K562 (cell line): ENCODE data around the gene EIF1. TPM values are rescaled to one million over a fixed set of nuclear protein-coding genes. Genes with fewer than 3 reads are reported as not detected.
A peak's percentile ranks its signal among the peaks of the same experiment; 100 is the strongest.

Source experiments
- BCOR ChIP-seq: fragments of 450-650 bp; IDR thresholded peaks from 2 replicates; pipeline ENCODE4 v1.6.1; 2016
- CBX1 ChIP-seq: sonication (generic); IDR thresholded peaks from 2 replicates; pipeline ENCODE4 v1.6.1; 2016; ENCODE audit warnings: antibody characterized with exemption, low read depth, mild to moderate bottlenecking
- CBX5 ChIP-seq: IDR thresholded peaks from 2 replicates; pipeline ENCODE4 v1.6.1; 2014; ENCODE audit warnings: low read depth, borderline replicate concordance
- GABPA ChIP-seq: fragments of 200-800 bp; sonication (Bioruptor generic); conservative IDR thresholded peaks from 2 replicates; pipeline ENCODE4 v1.6.1; 2016; ENCODE audit warnings: low read depth, missing genetic modification characterization, missing compliant biosample characterization
- GATAD2A ChIP-seq: fragments of 450-650 bp; IDR thresholded peaks from 2 replicates; pipeline ENCODE4 v1.6.1; 2017
- HDGF ChIP-seq: fragments of 450-650 bp; IDR thresholded peaks from 2 replicates; pipeline ENCODE4 v1.6.1; 2016
- NR2C2 ChIP-seq, 2 experiments: fragments of 200-800 bp in 1 of 2; sonication (Bioruptor generic) in 1 of 2; sonication (generic) in 1 of 2; formaldehyde crosslinking in 1 of 2; IDR thresholded peaks; 2 replicates each; pipeline versions ENCODE4 v1.6.1 to v1.8.0; 2016 to 2022; ENCODE audit warnings: mild to moderate bottlenecking in 1 of 2, missing compliant biosample characterization in 1 of 2, missing genetic modification characterization in 1 of 2, missing genetic modification reagents in 1 of 2
- NR2F6 ChIP-seq: fragments of 450-650 bp; formaldehyde crosslinking; IDR thresholded peaks from 2 replicates; pipeline ENCODE4 v1.4.0; 2020; ENCODE audit warnings: mild to moderate bottlenecking
- PHB ChIP-seq: fragments of 250-450 bp; sonication (Bioruptor Pico); IDR thresholded peaks from 2 replicates; pipeline ENCODE4 v1.5.0; 2021
- PHF20 ChIP-seq: fragments of 450-650 bp; IDR thresholded peaks from 2 replicates; pipeline ENCODE4 v1.6.1; 2018; ENCODE audit not compliant: partially characterized antibody
- PHTF2 ChIP-seq: fragments of 250-450 bp; sonication (Bioruptor Pico); IDR thresholded peaks from 2 replicates; pipeline ENCODE4 v1.5.0; 2021; ENCODE audit warnings: mild to moderate bottlenecking
- PML ChIP-seq: IDR thresholded peaks from 2 replicates; pipeline ENCODE4 v1.6.1; 2012; ENCODE audit warnings: low read length, inconsistent platforms
- PYGO2 ChIP-seq: fragments of 450-650 bp; IDR thresholded peaks from 2 replicates; pipeline ENCODE4 v1.6.1; 2016; ENCODE audit warnings: mild to moderate bottlenecking, missing genetic modification characterization, moderate library complexity, missing compliant biosample characterization
- SAFB ChIP-seq: fragments of 200-400 bp; formaldehyde crosslinking; IDR thresholded peaks from 2 replicates; pipeline ENCODE4 v1.6.1; 2017; ENCODE audit warnings: low read depth, low read length, borderline replicate concordance
- SLC30A9 ChIP-seq: fragments of 250-450 bp; sonication (Bioruptor Pico); IDR thresholded peaks from 2 replicates; pipeline ENCODE4 v1.8.0; 2022; ENCODE audit warnings: mild to moderate bottlenecking, moderate library complexity
- SMARCA4 ChIP-seq: fragments of 450-650 bp; IDR thresholded peaks from 2 replicates; pipeline ENCODE4 v1.6.1; 2016
- SRSF9 ChIP-seq: fragments of 200-400 bp; formaldehyde crosslinking; IDR thresholded peaks from 2 replicates; pipeline ENCODE4 v1.6.1; 2017; ENCODE audit warnings: low read depth, low read length, borderline replicate concordance
- polyA plus RNA-seq, 8 experiments: library from polyadenylated mRNA; depleted of rRNA in 4 of 8; stranded (reverse) in 5 of 8; unstranded in 3 of 8; fragments of >200 nt; fragmentation: Nextera tagmentation in 2 of 8; fragmentation: Illumina TruSeq in 1 of 8; extraction: Ambion mirVana in 2 of 8; extraction: Trizol in 1 of 8; gene quantifications; 2 replicates each; pipeline versions ENCODE4 v1.2.1 to v1.2.3, GENCODE V29; 2011 to 2014; ENCODE audit warnings: inconsistent platforms in 1 of 8, missing spikeins in 1 of 8
- total RNA-seq, 7 experiments: library from RNA; depleted of rRNA in 6 of 7; stranded (reverse); fragments of >200 nt in 6 of 7; fragmentation: Illumina TruSeq in 2 of 7; extraction: Trizol in 2 of 7; gene quantifications; 2 replicates each; pipeline versions ENCODE4 v1.2.1 to v1.2.3, GENCODE V29; 2011 to 2021; ENCODE audit warnings: low replicate concordance in 1 of 7
- TF ChIP-seq, protein P1 (sequence below): fragments of 200-400 bp; formaldehyde crosslinking; IDR thresholded peaks from 2 replicates; pipeline ENCODE4 v1.6.1; 2017; ENCODE audit warnings: mild to moderate bottlenecking, low read depth, low read length, moderate library complexity
- TF ChIP-seq, protein P2 (sequence below): IDR thresholded peaks from 3 replicates; pipeline ENCODE4 v1.6.1; 2011; ENCODE audit warnings: borderline replicate concordance, mild to moderate bottlenecking; ENCODE audit not compliant: insufficient read length, insufficient read depth
- TF ChIP-seq, protein P3 (sequence below): IDR thresholded peaks from 2 replicates; pipeline ENCODE4 v1.6.1; 2011; ENCODE audit warnings: borderline replicate concordance, low read depth, mild to moderate bottlenecking, moderate library complexity, low read length; ENCODE audit not compliant: insufficient read depth, poor library complexity, severe bottlenecking
- TF ChIP-seq, protein P4 (sequence below): fragments of 200-800 bp; sonication (Bioruptor generic); IDR thresholded peaks from 2 replicates; pipeline ENCODE4 v1.6.1; 2017; ENCODE audit warnings: missing genetic modification characterization, missing compliant biosample characterization

Gene EIF1
- total and polyA plus RNA-seq, 9 of the 15 experiments (the other 6 are each of a cell fraction or from before 2014, with no cell fraction given) = 67.0 to 1,204 (median 320) TPM

DNA sequence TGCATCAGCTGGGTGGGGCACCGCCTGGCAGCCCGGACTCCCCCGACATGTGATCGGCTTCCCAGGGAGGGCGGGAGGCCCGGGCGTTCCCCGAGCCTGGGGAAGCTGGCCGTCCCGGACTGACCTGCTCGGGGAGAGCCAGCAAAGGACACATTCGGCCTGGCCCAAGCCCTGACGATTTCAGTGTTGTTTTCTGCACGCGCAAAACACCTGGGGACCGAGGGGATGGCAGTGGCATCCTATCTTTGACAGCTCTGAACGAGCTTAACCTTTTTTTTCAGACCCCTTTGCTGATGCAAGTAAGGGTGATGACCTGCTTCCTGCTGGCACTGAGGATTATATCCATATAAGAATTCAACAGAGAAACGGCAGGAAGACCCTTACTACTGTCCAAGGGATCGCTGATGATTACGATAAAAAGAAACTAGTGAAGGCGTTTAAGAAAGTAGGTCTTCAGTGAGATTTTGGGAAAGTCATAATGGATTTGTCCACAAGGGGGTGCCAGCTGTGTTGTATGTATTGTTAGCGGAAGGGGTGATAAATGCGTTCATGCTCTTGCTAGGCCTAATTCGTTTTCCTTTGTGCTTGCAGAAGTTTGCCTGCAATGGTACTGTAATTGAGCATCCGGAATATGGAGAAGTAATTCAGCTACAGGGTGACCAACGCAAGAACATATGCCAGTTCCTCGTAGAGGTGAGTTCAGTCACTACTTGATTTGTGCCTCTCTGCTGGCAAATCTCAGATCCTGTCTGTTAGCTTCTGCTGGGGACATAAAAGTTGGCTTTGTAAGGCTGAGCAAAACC, 1.0 kb downstream of the EIF1 start (continued):
- peak; percentile 58 for TF ChIP-seq GABPA
- no peak for TF ChIP-seq CBX1
- TF ChIP-seq PHTF2 (CRISPR knock-in tag) = no peak
- no peak; the same call in 1 of the 2 replicates for TF ChIP-seq PML
- TF ChIP-seq, protein P1, sequence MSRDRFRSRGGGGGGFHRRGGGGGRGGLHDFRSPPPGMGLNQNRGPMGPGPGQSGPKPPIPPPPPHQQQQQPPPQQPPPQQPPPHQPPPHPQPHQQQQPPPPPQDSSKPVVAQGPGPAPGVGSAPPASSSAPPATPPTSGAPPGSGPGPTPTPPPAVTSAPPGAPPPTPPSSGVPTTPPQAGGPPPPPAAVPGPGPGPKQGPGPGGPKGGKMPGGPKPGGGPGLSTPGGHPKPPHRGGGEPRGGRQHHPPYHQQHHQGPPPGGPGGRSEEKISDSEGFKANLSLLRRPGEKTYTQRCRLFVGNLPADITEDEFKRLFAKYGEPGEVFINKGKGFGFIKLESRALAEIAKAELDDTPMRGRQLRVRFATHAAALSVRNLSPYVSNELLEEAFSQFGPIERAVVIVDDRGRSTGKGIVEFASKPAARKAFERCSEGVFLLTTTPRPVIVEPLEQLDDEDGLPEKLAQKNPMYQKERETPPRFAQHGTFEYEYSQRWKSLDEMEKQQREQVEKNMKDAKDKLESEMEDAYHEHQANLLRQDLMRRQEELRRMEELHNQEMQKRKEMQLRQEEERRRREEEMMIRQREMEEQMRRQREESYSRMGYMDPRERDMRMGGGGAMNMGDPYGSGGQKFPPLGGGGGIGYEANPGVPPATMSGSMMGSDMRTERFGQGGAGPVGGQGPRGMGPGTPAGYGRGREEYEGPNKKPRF = no peak
- TF ChIP-seq SAFB = no peak
- TF ChIP-seq, protein P2, sequence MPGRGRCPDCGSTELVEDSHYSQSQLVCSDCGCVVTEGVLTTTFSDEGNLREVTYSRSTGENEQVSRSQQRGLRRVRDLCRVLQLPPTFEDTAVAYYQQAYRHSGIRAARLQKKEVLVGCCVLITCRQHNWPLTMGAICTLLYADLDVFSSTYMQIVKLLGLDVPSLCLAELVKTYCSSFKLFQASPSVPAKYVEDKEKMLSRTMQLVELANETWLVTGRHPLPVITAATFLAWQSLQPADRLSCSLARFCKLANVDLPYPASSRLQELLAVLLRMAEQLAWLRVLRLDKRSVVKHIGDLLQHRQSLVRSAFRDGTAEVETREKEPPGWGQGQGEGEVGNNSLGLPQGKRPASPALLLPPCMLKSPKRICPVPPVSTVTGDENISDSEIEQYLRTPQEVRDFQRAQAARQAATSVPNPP = no peak
- TF ChIP-seq NR2F6 (CRISPR knock-in tag) = no peak
- no peak for TF ChIP-seq BCOR
- TF ChIP-seq GATAD2A = no peak
- TF ChIP-seq, protein P3, sequence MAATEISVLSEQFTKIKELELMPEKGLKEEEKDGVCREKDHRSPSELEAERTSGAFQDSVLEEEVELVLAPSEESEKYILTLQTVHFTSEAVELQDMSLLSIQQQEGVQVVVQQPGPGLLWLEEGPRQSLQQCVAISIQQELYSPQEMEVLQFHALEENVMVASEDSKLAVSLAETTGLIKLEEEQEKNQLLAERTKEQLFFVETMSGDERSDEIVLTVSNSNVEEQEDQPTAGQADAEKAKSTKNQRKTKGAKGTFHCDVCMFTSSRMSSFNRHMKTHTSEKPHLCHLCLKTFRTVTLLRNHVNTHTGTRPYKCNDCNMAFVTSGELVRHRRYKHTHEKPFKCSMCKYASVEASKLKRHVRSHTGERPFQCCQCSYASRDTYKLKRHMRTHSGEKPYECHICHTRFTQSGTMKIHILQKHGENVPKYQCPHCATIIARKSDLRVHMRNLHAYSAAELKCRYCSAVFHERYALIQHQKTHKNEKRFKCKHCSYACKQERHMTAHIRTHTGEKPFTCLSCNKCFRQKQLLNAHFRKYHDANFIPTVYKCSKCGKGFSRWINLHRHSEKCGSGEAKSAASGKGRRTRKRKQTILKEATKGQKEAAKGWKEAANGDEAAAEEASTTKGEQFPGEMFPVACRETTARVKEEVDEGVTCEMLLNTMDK = peak; percentile 50
- TF ChIP-seq PYGO2 (tag) = no peak
- no peak for TF ChIP-seq CBX5
- TF ChIP-seq SMARCA4 = no peak
- no peak; the same call in 1 of the 2 replicates for TF ChIP-seq PHB
- no peak for TF ChIP-seq SLC30A9
- TF ChIP-seq, protein P4, sequence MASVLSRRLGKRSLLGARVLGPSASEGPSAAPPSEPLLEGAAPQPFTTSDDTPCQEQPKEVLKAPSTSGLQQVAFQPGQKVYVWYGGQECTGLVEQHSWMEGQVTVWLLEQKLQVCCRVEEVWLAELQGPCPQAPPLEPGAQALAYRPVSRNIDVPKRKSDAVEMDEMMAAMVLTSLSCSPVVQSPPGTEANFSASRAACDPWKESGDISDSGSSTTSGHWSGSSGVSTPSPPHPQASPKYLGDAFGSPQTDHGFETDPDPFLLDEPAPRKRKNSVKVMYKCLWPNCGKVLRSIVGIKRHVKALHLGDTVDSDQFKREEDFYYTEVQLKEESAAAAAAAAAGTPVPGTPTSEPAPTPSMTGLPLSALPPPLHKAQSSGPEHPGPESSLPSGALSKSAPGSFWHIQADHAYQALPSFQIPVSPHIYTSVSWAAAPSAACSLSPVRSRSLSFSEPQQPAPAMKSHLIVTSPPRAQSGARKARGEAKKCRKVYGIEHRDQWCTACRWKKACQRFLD = no peak
- TF ChIP-seq PHF20 = no peak
- TF ChIP-seq NR2C2 (CRISPR knock-in tag; IDR thresholded peaks at IDR 0.05) = no peak
- TF ChIP-seq NR2C2 (tag; IDR thresholded peaks at IDR 0.05) = no peak
- TF ChIP-seq HDGF = 0 out of 2 replicates have a peak, but pooled peaks have one; percentile 26
- no peak for TF ChIP-seq SRSF9
